ENCODE data around the gene COL23A1. TPM values are rescaled to one million over a fixed set of nuclear protein-coding genes. Genes with fewer than 3 reads are reported as not detected.
A peak's percentile ranks its signal among the peaks of the same experiment; 100 is the strongest.

The COL23A1 gene
- total and polyA plus RNA-seq, 3 experiments from 2014 or later: 0.20 to 0.28 TPM; not detected in 1

DNA sequence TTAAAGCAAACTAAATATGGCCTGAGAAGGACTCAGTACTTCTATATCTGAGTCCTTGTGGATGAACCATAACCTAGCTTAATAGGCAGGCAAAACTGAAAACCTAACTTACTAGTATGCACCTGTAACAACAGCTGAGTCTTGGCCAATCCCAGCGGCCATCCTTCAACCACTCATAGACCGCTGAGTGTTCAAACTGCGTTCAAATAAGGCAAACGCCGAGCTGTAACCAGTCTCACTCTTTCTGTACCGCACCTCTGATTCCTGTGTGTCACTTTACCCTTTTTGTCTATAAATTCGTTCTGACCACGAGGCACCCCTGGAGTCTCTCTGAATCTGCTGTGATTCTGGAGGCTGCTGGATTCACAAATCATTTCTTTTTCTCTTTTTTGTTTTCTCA lies 170.5 kb downstream of the COL23A1 start:
- H3K4me1 ChIP-seq (ENCODE audit: insufficient read depth, low read length): no peaks in the 10 kb centered on the region
- no peaks in the 10 kb centered on the region for H3K36me3 ChIP-seq (ENCODE audit: insufficient read depth, low read length)
- no peaks in the 10 kb centered on the region for H3K36me3 Mint-ChIP-seq
- no peak overlapping the region for H3K4me3 ChIP-seq (ENCODE audit: low read length)
- H3K27me3 Mint-ChIP-seq: peaks cover 7 to 11% of the 10 kb centered on the region in 2 donors
- no peaks in the 10 kb centered on the region for H3K27me3 ChIP-seq (ENCODE audit: insufficient read depth, low read length, poor library complexity, severe bottlenecking)
- no peaks in the 10 kb centered on the region for H3K4me1 Mint-ChIP-seq
- no peak overlapping the region for H3K4me3 Mint-ChIP-seq
- ChIA-PET POLR2A (no interaction called here), CTCF (no interaction called here)
- H3K9me3 ChIP-seq (ENCODE audit: low read length): no peaks in the 10 kb centered on the region
- H3K27ac Mint-ChIP-seq: peak overlapping the region in 1 of 8 donors; percentile 47
- H3K27ac ChIP-seq (ENCODE audit: low read depth, low read length): no peak overlapping the region
- no peak for DNase-seq
- H3K9me3 Mint-ChIP-seq: no peaks in the 10 kb centered on the region

GRCh38 chr5:178419196-178419595 lies 171.0 kb downstream of the COL23A1 start:
- ChIA-PET CTCF (no interaction called here), POLR2A (no interaction called here)
- H3K4me1 Mint-ChIP-seq: no peaks in the 10 kb centered on the region
- H3K27me3 Mint-ChIP-seq: peaks cover 8 to 11% of the 10 kb centered on the region in 2 donors
- Histone ChIP-seq H3K4me3 (ENCODE audit: low read length) (no peak overlapping the region), H3K27ac (ENCODE audit: low read depth, low read length) (no peak overlapping the region), H3K9me3 (ENCODE audit: low read length) (no peaks in the 10 kb centered on the region), H3K27me3 (ENCODE audit: insufficient read depth, low read length, poor library complexity, severe bottlenecking) (no peaks in the 10 kb centered on the region), H3K4me1 (ENCODE audit: insufficient read depth, low read length) (no peaks in the 10 kb centered on the region), H3K36me3 (ENCODE audit: insufficient read depth, low read length) (no peaks in the 10 kb centered on the region)
- peak overlapping the region in 1 of 8 donors; percentile 47 for H3K27ac Mint-ChIP-seq
- no peaks in the 10 kb centered on the region for H3K36me3 Mint-ChIP-seq
- DNase-seq: no peak
- H3K4me3 Mint-ChIP-seq: no peak overlapping the region
- no peaks in the 10 kb centered on the region for H3K9me3 Mint-ChIP-seq

GRCh38 chr5:178418471-178419010 lies 171.7 kb downstream of the COL23A1 start:
- Mint-ChIP-seq H3K36me3 (no peaks in the 10 kb centered on the region), H3K4me3 (no peak overlapping the region), H3K27me3 (peaks cover 9 to 11% of the 10 kb centered on the region in 2 donors), H3K27ac (no peak overlapping the region), H3K4me1 (no peaks in the 10 kb centered on the region), H3K9me3 (no peaks in the 10 kb centered on the region)
- DNase-seq: no peak
- POLR2A ChIA-PET: no interaction called here
- H3K4me3 ChIP-seq (ENCODE audit: low read length): no peak overlapping the region
- H3K27ac ChIP-seq (ENCODE audit: low read depth, low read length): no peak overlapping the region
- no peaks in the 10 kb centered on the region for H3K27me3 ChIP-seq (ENCODE audit: insufficient read depth, low read length, poor library complexity, severe bottlenecking)
- CTCF ChIA-PET: no interaction called here
- no peaks in the 10 kb centered on the region for H3K9me3 ChIP-seq (ENCODE audit: low read length)
- no peaks in the 10 kb centered on the region for H3K4me1 ChIP-seq (ENCODE audit: insufficient read depth, low read length)
- H3K36me3 ChIP-seq (ENCODE audit: insufficient read depth, low read length): no peaks in the 10 kb centered on the region

DNA sequence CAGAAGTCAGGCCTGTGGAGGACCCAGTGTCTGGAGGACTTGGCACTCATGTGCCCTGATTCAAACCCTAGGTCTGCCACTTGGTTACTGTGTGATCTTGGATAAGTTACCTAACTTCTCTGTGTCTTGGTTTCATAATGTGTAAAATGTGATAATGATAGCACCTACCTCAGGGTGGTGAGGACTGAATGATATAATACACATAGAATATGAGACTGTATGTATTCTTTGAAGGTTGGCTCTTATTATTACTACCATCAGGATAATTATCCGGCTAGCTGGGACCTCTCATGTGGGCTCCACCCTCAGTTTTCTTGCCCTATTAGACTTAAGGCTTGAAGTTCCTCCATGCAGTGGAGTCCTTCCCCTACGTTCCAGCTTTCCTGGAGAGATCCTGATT lies 172.2 kb downstream of the COL23A1 start:
- H3K9me3 ChIP-seq (ENCODE audit: low read length): no peaks in the 10 kb centered on the region
- ChIA-PET CTCF (no interaction called here), POLR2A (no interaction called here)
- no peaks in the 10 kb centered on the region for H3K27me3 ChIP-seq (ENCODE audit: insufficient read depth, low read length, poor library complexity, severe bottlenecking)
- Mint-ChIP-seq H3K9me3 (no peaks in the 10 kb centered on the region), H3K27me3 (peaks cover 10 to 11% of the 10 kb centered on the region in 2 donors), H3K4me3 (no peak overlapping the region), H3K27ac (no peak overlapping the region), H3K36me3 (no peaks in the 10 kb centered on the region), H3K4me1 (no peaks in the 10 kb centered on the region)
- H3K36me3 ChIP-seq (ENCODE audit: insufficient read depth, low read length): no peaks in the 10 kb centered on the region
- no peak for DNase-seq
- H3K27ac ChIP-seq (ENCODE audit: low read depth, low read length): no peak overlapping the region
- H3K4me3 ChIP-seq (ENCODE audit: low read length): no peak overlapping the region
- H3K4me1 ChIP-seq (ENCODE audit: insufficient read depth, low read length): no peaks in the 10 kb centered on the region

- no peaks in the 10 kb centered on the region for H3K4me1 Mint-ChIP-seq
- Histone ChIP-seq H3K27me3 (ENCODE audit: insufficient read depth, low read length, poor library complexity, severe bottlenecking) (no peaks in the 10 kb centered on the region), H3K36me3 (ENCODE audit: insufficient read depth, low read length) (no peaks in the 10 kb centered on the region), H3K4me1 (ENCODE audit: insufficient read depth, low read length) (no peaks in the 10 kb centered on the region), H3K4me3 (ENCODE audit: low read length) (no peak overlapping the region), H3K9me3 (ENCODE audit: low read length) (no peaks in the 10 kb centered on the region), H3K27ac (ENCODE audit: low read depth, low read length) (no peak overlapping the region)
- no peaks in the 10 kb centered on the region for H3K9me3 Mint-ChIP-seq
- H3K27ac Mint-ChIP-seq: no peak overlapping the region
- POLR2A ChIA-PET: no interaction called here
- H3K36me3 Mint-ChIP-seq: no peaks in the 10 kb centered on the region
- no peak for DNase-seq
- CTCF ChIA-PET: no interaction called here
- H3K4me3 Mint-ChIP-seq: no peak overlapping the region
- H3K27me3 Mint-ChIP-seq: peaks cover 10 to 16% of the 10 kb centered on the region in 2 donors
Measured at GRCh38 chr5:178417391-178417811, 172.8 kb downstream of the COL23A1 start.

DNA sequence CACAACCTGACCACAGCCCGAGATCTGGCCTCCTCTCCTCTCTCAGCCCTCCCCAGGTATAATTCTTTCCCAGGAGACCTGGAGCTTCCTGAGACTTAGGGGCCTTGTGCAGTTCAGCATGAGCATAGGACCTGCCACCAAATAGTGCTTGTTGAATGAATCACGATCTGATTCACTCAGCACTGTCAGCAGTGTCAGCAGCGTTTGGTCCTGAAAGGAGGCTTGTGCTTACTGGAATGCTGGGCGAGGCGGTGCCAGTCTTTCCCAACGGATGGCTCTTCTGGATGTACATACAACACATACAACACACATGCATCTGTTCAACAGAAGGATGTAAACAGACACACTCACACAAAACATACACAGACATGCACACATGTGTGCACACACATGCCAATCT lies 173.3 kb downstream of the COL23A1 start:
- no peaks in the 10 kb centered on the region for H3K4me1 ChIP-seq (ENCODE audit: insufficient read depth, low read length)
- ChIA-PET CTCF (no interaction called here), POLR2A (no interaction called here)
- Mint-ChIP-seq H3K36me3 (no peaks in the 10 kb centered on the region), H3K9me3 (no peaks in the 10 kb centered on the region), H3K4me3 (no peak overlapping the region), H3K27me3 (peaks cover 10 to 16% of the 10 kb centered on the region in 2 donors), H3K4me1 (no peaks in the 10 kb centered on the region), H3K27ac (no peak overlapping the region)
- DNase-seq: no peak
- H3K27me3 ChIP-seq (ENCODE audit: insufficient read depth, low read length, poor library complexity, severe bottlenecking): no peaks in the 10 kb centered on the region
- H3K36me3 ChIP-seq (ENCODE audit: insufficient read depth, low read length): no peaks in the 10 kb centered on the region
- no peaks in the 10 kb centered on the region for H3K9me3 ChIP-seq (ENCODE audit: low read length)
- H3K27ac ChIP-seq (ENCODE audit: low read depth, low read length): no peak overlapping the region
- no peak overlapping the region for H3K4me3 ChIP-seq (ENCODE audit: low read length)

GRCh38 chr5:178416206-178416882 lies 173.8 kb downstream of the COL23A1 start:
- no peaks in the 10 kb centered on the region for H3K4me1 Mint-ChIP-seq
- DNase-seq: no peak
- H3K27ac Mint-ChIP-seq: no peak overlapping the region
- H3K9me3 Mint-ChIP-seq: no peaks in the 10 kb centered on the region
- no peak overlapping the region for H3K27ac ChIP-seq (ENCODE audit: low read depth, low read length)
- no peaks in the 10 kb centered on the region for H3K27me3 ChIP-seq (ENCODE audit: insufficient read depth, low read length, poor library complexity, severe bottlenecking)
- no peaks in the 10 kb centered on the region for H3K9me3 ChIP-seq (ENCODE audit: low read length)
- peaks cover 10 to 19% of the 10 kb centered on the region in 2 donors for H3K27me3 Mint-ChIP-seq
- no peak overlapping the region for H3K4me3 Mint-ChIP-seq
- H3K36me3 Mint-ChIP-seq: no peaks in the 10 kb centered on the region
- CTCF ChIA-PET: no interaction called here
- POLR2A ChIA-PET: no interaction called here
- H3K4me1 ChIP-seq (ENCODE audit: insufficient read depth, low read length): no peaks in the 10 kb centered on the region
- H3K4me3 ChIP-seq (ENCODE audit: low read length): no peak overlapping the region
- no peaks in the 10 kb centered on the region for H3K36me3 ChIP-seq (ENCODE audit: insufficient read depth, low read length)

- peaks cover 10 to 19% of the 10 kb centered on the region in 2 donors for H3K27me3 Mint-ChIP-seq
- no peak for DNase-seq
- no peak overlapping the region for H3K4me3 Mint-ChIP-seq
- H3K27ac Mint-ChIP-seq: no peak overlapping the region
- H3K4me1 Mint-ChIP-seq: no peaks in the 10 kb centered on the region
- Histone ChIP-seq H3K27ac (ENCODE audit: low read depth, low read length) (no peak overlapping the region), H3K4me1 (ENCODE audit: insufficient read depth, low read length) (no peaks in the 10 kb centered on the region), H3K36me3 (ENCODE audit: insufficient read depth, low read length) (no peaks in the 10 kb centered on the region), H3K9me3 (ENCODE audit: low read length) (no peaks in the 10 kb centered on the region), H3K4me3 (ENCODE audit: low read length) (no peak overlapping the region), H3K27me3 (ENCODE audit: insufficient read depth, low read length, poor library complexity, severe bottlenecking) (no peaks in the 10 kb centered on the region)
- CTCF ChIA-PET: no interaction called here
- no peaks in the 10 kb centered on the region for H3K36me3 Mint-ChIP-seq
- POLR2A ChIA-PET: no interaction called here
- no peaks in the 10 kb centered on the region for H3K9me3 Mint-ChIP-seq
Measured at GRCh38 chr5:178415353-178415752, 174.8 kb downstream of the COL23A1 start.
